Measurements from ENCODE around the gene SPTBN4. TPM values are rescaled to one million over a fixed set of nuclear protein-coding genes. Genes with fewer than 3 reads are reported as not detected.
A peak's percentile ranks its signal among the peaks of the same experiment; 100 is the strongest.

Gene SPTBN4
- total and polyA plus RNA-seq, 2 experiments from 2014 or later = 0.32 to 5.5 TPM

DNA sequence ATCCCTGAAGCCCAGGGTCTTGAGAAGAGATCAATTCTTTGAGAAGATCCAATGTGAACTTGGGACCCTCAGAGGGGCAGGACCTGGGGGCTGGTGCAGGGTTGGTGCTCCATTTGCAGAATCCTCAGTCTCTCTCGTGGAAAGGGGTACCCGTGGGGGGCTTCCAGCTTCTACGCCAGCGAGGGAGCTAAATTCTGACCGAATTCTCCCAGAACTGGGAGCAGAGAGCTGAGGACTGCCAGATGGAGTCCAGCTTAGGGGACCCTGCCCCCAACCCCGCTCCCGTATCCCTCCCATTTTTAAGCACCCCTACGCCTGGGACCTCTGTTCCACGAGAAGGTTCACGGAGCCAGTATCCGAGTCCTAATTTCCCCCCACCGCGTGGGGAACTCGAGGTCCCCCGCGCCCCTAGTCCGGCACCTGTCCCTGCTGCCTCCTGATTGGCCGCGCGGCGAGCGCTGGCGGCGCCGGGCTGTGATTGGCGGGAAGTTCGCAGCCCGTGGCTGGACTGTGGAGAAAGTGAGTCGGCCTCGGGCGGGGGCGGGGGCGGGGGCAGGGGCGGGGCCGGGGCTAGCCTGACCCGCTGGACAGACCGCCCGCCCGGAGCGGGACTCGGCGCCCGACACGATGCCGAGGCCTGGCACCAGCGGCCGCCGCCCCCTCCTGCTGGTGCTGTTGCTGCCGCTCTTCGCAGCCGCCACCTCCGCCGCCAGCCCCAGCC lies 130.0 kb downstream of the SPTBN4 start:
- DNase-seq (ENCODE audit: low read depth in 1 of 2, low spot score in 1 of 2) = peak; percentile 62 to 84
- Histone ChIP-seq H3K36me3 (no peaks in the 10 kb centered on the region), H3K27me3 (peaks cover 11% of the 10 kb centered on the region), H3K4me3 (peak overlapping the region; percentile 39), H3K4me1 (ENCODE audit: low read depth) (peaks cover 20% of the 10 kb centered on the region), H3K27ac (no peak overlapping the region), H3K9me3 (ENCODE audit: low read depth) (no peaks in the 10 kb centered on the region)
- TF ChIP-seq, protein P1, sequence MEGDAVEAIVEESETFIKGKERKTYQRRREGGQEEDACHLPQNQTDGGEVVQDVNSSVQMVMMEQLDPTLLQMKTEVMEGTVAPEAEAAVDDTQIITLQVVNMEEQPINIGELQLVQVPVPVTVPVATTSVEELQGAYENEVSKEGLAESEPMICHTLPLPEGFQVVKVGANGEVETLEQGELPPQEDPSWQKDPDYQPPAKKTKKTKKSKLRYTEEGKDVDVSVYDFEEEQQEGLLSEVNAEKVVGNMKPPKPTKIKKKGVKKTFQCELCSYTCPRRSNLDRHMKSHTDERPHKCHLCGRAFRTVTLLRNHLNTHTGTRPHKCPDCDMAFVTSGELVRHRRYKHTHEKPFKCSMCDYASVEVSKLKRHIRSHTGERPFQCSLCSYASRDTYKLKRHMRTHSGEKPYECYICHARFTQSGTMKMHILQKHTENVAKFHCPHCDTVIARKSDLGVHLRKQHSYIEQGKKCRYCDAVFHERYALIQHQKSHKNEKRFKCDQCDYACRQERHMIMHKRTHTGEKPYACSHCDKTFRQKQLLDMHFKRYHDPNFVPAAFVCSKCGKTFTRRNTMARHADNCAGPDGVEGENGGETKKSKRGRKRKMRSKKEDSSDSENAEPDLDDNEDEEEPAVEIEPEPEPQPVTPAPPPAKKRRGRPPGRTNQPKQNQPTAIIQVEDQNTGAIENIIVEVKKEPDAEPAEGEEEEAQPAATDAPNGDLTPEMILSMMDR (IDR thresholded peaks at IDR 0.05; ENCODE audit: low read depth, low read length) = no peak

DNA sequence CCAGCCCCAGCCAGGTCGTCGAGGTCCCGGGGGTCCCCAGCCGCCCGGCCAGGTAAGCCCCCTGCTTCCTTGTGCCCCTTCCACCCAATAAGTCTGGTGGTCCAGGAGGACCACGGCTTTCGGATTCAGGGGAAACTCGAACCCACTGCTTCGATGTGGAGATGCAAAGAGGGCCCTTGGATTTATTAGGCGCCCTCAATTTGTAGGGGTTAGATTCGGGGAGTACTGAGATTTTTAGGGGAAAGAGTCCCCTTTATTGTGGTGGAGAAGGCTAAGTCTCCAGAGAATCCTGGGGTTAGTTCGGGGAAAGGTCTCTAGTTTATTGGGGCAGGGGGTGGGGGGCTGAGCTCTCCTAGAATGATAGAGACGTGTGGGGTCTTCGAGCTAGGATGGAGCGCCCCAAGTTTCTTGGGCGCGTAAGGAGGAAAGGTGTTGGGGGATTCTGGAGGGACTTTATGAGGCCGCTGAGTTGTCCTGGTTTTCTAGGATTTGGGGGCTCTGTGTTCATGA lies 130.6 kb downstream of the SPTBN4 start:
- Histone ChIP-seq H3K27ac (no peak overlapping the region), H3K36me3 (no peaks in the 10 kb centered on the region), H3K4me1 (ENCODE audit: low read depth) (peaks cover 22% of the 10 kb centered on the region), H3K27me3 (peaks cover 11% of the 10 kb centered on the region), H3K4me3 (peak overlapping the region; percentile 39), H3K9me3 (ENCODE audit: low read depth) (no peaks in the 10 kb centered on the region)
- no peak for DNase-seq (ENCODE audit: low read depth in 1 of 2, low spot score in 1 of 2)
- TF ChIP-seq, protein P1 (IDR thresholded peaks at IDR 0.05; ENCODE audit: low read depth, low read length) = no peak

GRCh38 chr19:40598121-40598917 lies 131.5 kb downstream of the SPTBN4 start:
- Histone ChIP-seq H3K9me3 (ENCODE audit: low read depth) (no peaks in the 10 kb centered on the region), H3K4me1 (ENCODE audit: low read depth) (peaks cover 32% of the 10 kb centered on the region), H3K4me3 (peak overlapping the region; percentile 39), H3K27me3 (peaks cover 11% of the 10 kb centered on the region), H3K27ac (peak overlapping the region; percentile 93), H3K36me3 (no peaks in the 10 kb centered on the region)
- TF ChIP-seq, protein P1 (IDR thresholded peaks at IDR 0.05; ENCODE audit: low read depth, low read length) = peak; percentile 96
- peak; percentile 88 to 92 for DNase-seq (ENCODE audit: low read depth in 1 of 2, low spot score in 1 of 2)

GRCh38 chr19:40598918-40599307 lies 132.1 kb downstream of the SPTBN4 start:
- H3K27ac ChIP-seq = no peak overlapping the region
- no peaks in the 10 kb centered on the region for H3K36me3 ChIP-seq
- peaks cover 33% of the 10 kb centered on the region for H3K4me1 ChIP-seq (ENCODE audit: low read depth)
- H3K4me3 ChIP-seq = peak overlapping the region; percentile 39
- no peak for DNase-seq (ENCODE audit: low read depth in 1 of 2, low spot score in 1 of 2)
- peaks cover 11% of the 10 kb centered on the region for H3K27me3 ChIP-seq
- TF ChIP-seq, protein P1 (IDR thresholded peaks at IDR 0.05; ENCODE audit: low read depth, low read length) = no peak
- no peaks in the 10 kb centered on the region for H3K9me3 ChIP-seq (ENCODE audit: low read depth)

DNA sequence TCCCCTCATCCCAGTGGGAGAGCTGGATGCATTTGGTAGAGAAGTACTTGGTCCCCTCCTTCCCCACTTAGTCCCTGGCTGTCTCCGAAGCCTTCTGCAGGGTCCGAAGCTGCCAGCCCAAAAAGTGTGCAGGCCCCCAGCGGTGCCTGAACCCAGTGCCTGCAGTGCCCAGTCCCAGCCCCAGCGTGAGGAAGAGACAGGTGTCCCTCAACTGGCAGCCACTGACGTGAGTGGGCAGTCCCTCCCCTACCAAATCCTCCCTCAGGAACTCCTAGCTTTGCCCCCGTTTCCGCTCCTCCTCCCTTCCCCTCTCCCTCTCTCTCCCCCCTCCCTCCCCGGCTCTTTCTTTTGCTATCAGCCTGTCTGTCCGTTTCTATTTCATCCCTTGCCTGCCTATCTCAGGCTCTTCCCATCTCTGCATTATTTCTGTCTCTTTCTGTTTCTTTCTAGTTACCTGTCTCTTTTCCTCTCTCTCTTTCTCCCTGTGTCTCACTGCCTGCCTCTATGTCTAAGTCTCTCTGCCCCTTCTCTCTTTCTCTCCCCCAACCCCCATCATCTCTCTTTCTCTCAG lies 132.6 kb downstream of the SPTBN4 start:
- Histone ChIP-seq H3K27me3 (peaks cover 11% of the 10 kb centered on the region), H3K36me3 (no peaks in the 10 kb centered on the region), H3K4me3 (no peak overlapping the region), H3K27ac (no peak overlapping the region), H3K9me3 (ENCODE audit: low read depth) (no peaks in the 10 kb centered on the region), H3K4me1 (ENCODE audit: low read depth) (peaks cover 33% of the 10 kb centered on the region)
- TF ChIP-seq, protein P1 (IDR thresholded peaks at IDR 0.05; ENCODE audit: low read depth, low read length) = no peak
- DNase-seq (ENCODE audit: low read depth in 1 of 2, low spot score in 1 of 2) = no peak

All from cardiac muscle cell (in vitro differentiated cells and primary cell).